Thoracic aorta (tissue), 2 donors: ENCODE results near the gene CPNE9. TPM values are rescaled to one million over a fixed set of nuclear protein-coding genes. Genes with fewer than 3 reads are reported as not detected.
A peak's percentile ranks its signal among the peaks of the same experiment; 100 is the strongest.

ENCODE experiments used
- ATAC-seq: fragments of 150-250 bp; one replicate; pipeline ENCODE4 v1.8.0; 2017; ENCODE audit warnings: low read depth; ENCODE audit not compliant: insufficient number of reproducible peaks, low FRiP score
- DNase-seq: peaks from one replicate; pipeline ENCODE4 v3.0.0-alpha.2; 2020; ENCODE audit warnings: low spot score
- H3K27ac ChIP-seq, 2 donors: fragments of 200-600 bp; sonication (generic); 1 replicate in 1 of 2; 2 replicates in 1 of 2; pipeline ENCODE4 v1.5.1; 2016; ENCODE audit warnings: mild to moderate bottlenecking in 2 of 2, moderate library complexity in 2 of 2
- H3K27me3 ChIP-seq: fragments of 200-600 bp; sonication (generic); replicated peaks from 2 replicates; pipeline ENCODE4 v1.6.0; 2016; ENCODE audit warnings: mild to moderate bottlenecking; ENCODE audit not compliant: insufficient read depth
- H3K36me3 ChIP-seq: fragments of 200-600 bp; sonication (generic); one replicate; pipeline ENCODE4 v1.5.1; 2016
- H3K4me1 ChIP-seq, 2 donors: fragments of 200-600 bp; sonication (generic); 1 replicate in 1 of 2; 2 replicates in 1 of 2; pipeline versions ENCODE4 v1.5.1 to v1.6.0; 2016; ENCODE audit warnings: low read depth in 2 of 2, mild to moderate bottlenecking in 1 of 2; ENCODE audit not compliant: control insufficient read depth in 1 of 2
- H3K4me3 ChIP-seq: fragments of 200-600 bp; sonication (generic); 2 replicates; pipeline ENCODE4 v1.5.1; 2016; ENCODE audit warnings: mild to moderate bottlenecking
- H3K9me3 ChIP-seq: fragments of 200-600 bp; sonication (generic); 2 replicates; pipeline ENCODE4 v1.5.1; 2016
- CTCF ChIP-seq: fragments of 200-600 bp; sonication (generic); IDR thresholded peaks from one replicate; pipeline ENCODE4 v1.5.1; 2019; ENCODE audit warnings: antibody characterized with exemption
- total RNA-seq, 2 donors: library from RNA; depleted of rRNA; stranded (reverse); fragments of >200 nt; gene quantifications; one replicate each; pipeline versions ENCODE4 v1.1.0 to v1.2.3, GENCODE V29; 2016

CPNE9 gene
- total RNA-seq, 2 donors from 2014 or later: not detected

- Histone ChIP-seq H3K27me3 (no peaks in the 10 kb centered on the region), H3K9me3 (no peaks in the 10 kb centered on the region), H3K36me3 (peaks cover 27% of the 10 kb centered on the region), H3K27ac (peak within 1 kb of the TSS; percentile 76 to 86), H3K4me1 (peaks cover 0 to 28% of the 10 kb centered on the region in 2 donors), H3K4me3 (peak within 1 kb of the TSS; percentile 76)
- TF ChIP-seq CTCF: peak; percentile 5
- ATAC-seq: peak; percentile 86
- peak; percentile 94 for DNase-seq
These were observed 46.3 kb downstream of the CPNE9 start, which contains the start of gene OGG1 for GRCh38 chr3:9749645-9750555. Gene OGG1, plus strand, starts transcription at chr3:9749952. Its CDS starts 335 bp downstream, at chr3:9750287.

GRCh38 chr3:9750556-9751411 is 47.2 kb downstream of the CPNE9 start:
- Histone ChIP-seq H3K27me3 (no peaks in the 10 kb centered on the region), H3K4me1 (peaks cover 0 to 28% of the 10 kb centered on the region in 2 donors), H3K36me3 (peaks cover 18% of the 10 kb centered on the region), H3K9me3 (no peaks in the 10 kb centered on the region), H3K27ac (peak overlapping the region; percentile 76 to 86), H3K4me3 (peak overlapping the region; percentile 76)
- ATAC-seq: no peak
- TF ChIP-seq CTCF: no peak
- DNase-seq: no peak

- Histone ChIP-seq H3K27me3 (no peaks in the 10 kb centered on the region), H3K9me3 (no peaks in the 10 kb centered on the region), H3K4me3 (no peak overlapping the region), H3K36me3 (peaks cover 27% of the 10 kb centered on the region), H3K4me1 (peaks cover 0 to 22% of the 10 kb centered on the region in 2 donors), H3K27ac (peak overlapping the region in 1 of 2 donors; percentile 14)
- no peak for ATAC-seq
- DNase-seq: no peak
- TF ChIP-seq CTCF: no peak
These were observed 51.0 kb downstream of the CPNE9 start for GRCh38 chr3:9754678-9755077.

- no peak overlapping the region for H3K27ac ChIP-seq
- H3K27me3 ChIP-seq: no peaks in the 10 kb centered on the region
- TF ChIP-seq CTCF: no peak
- peaks cover 0 to 4% of the 10 kb centered on the region in 2 donors for H3K4me1 ChIP-seq
- DNase-seq: no peak
- no peaks in the 10 kb centered on the region for H3K9me3 ChIP-seq
- peaks cover 36% of the 10 kb centered on the region for H3K36me3 ChIP-seq
- ATAC-seq: no peak
- H3K4me3 ChIP-seq: no peak overlapping the region
These were observed 53.8 kb downstream of the CPNE9 start for GRCh38 chr3:9757427-9757826.
